Activated naive CD4-positive, alpha-beta T cell treated with anti-CD3 and anti-CD28 coated beads for 36 hours (primary cell): Measurements from ENCODE around the gene COLEC11. TPM values are rescaled to one million over a fixed set of nuclear protein-coding genes. Genes with fewer than 3 reads are reported as not detected.
A peak's percentile ranks its signal among the peaks of the same experiment; 100 is the strongest.
"Not testable (repeated sequence)": the region's sequence is repeated elsewhere in the genome, so short reads cannot be mapped to it uniquely, and the experiment has no call there.

ENCODE experiments used
- CTCF ChIA-PET: fragments of 350-600 bp; sonication (Branson Sonifier 250); formaldehyde crosslinking; loops from one replicate; lab custom pipeline; 2021; ENCODE audit warnings: antibody characterized with exemption; lab: Charles Lee
- DNase-seq: peaks from one replicate; pipeline ENCODE4 v3.0.0-alpha.2; 2020
- H3K27ac Mint-ChIP-seq: one replicate; pipeline ENCODE4 v1.8.0; 2021; ENCODE audit warnings: mild to moderate bottlenecking, mixed read lengths
- H3K27me3 Mint-ChIP-seq: one replicate; pipeline ENCODE4 v1.8.0; 2021; ENCODE audit warnings: low read depth, mixed read lengths
- H3K36me3 Mint-ChIP-seq: one replicate; pipeline ENCODE4 v1.8.0; 2021; ENCODE audit warnings: low read depth, mixed read lengths
- H3K4me1 Mint-ChIP-seq: one replicate; pipeline ENCODE4 v1.8.0; 2021; ENCODE audit warnings: low read depth, mixed read lengths
- H3K4me3 Mint-ChIP-seq: one replicate; pipeline ENCODE4 v1.8.0; 2021; ENCODE audit warnings: mild to moderate bottlenecking, moderate library complexity, mixed read lengths
- H3K9me3 Mint-ChIP-seq: one replicate; pipeline ENCODE4 v1.8.0; 2021; ENCODE audit warnings: mixed read lengths
- intact Hi-C: fragments of 100-400 bp; cut with micrococcal nuclease; formaldehyde crosslinking; loops from one replicate; pipeline ENCODE4 v1.15.1; 2023
- total RNA-seq, 2 experiments: library from RNA; stranded (reverse); gene quantifications; one replicate each; pipeline ENCODE4 v1.2.3, GENCODE V29; 2021

Gene COLEC11
- total RNA-seq, 2 experiments from 2014 or later = 0.15 TPM; not detected in 1

GRCh38 chr2:3572620-3573019 is 22.3 kb upstream of the COLEC11 start:
- no peak overlapping the region for H3K4me3 Mint-ChIP-seq
- H3K4me1 Mint-ChIP-seq = peaks cover 22% of the 10 kb centered on the region
- CTCF ChIA-PET = interaction anchor here (0.7 kb wide), 1 partner anchor 149 kb away, joined by 3 read pairs; no protein-coding TSS in a partner anchor
- H3K36me3 Mint-ChIP-seq = peaks cover 23% of the 10 kb centered on the region
- DNase-seq = no peak
- H3K27me3 Mint-ChIP-seq = no peaks in the 10 kb centered on the region
- intact Hi-C loops = no loop called here
- no peaks in the 10 kb centered on the region for H3K9me3 Mint-ChIP-seq
- H3K27ac Mint-ChIP-seq = no peak overlapping the region

- Mint-ChIP-seq H3K9me3 (no peaks in the 10 kb centered on the region), H3K27me3 (no peaks in the 10 kb centered on the region), H3K36me3 (peaks cover 37% of the 10 kb centered on the region), H3K27ac (no peak overlapping the region), H3K4me3 (peak overlapping the region; percentile 88), H3K4me1 (peaks cover 36% of the 10 kb centered on the region)
- CTCF ChIA-PET = interaction anchor here (1.2 kb wide), 2 partner anchors 29 to 195 kb away, joined by 3 read pairs; partner anchors contain the start of gene TRAPPC12
- intact Hi-C loops = loop anchor here (2.0 kb wide), 1 partner anchor 23 kb away; no protein-coding TSS in a partner anchor
- no peak for DNase-seq
Measured at GRCh38 chr2:3574155-3574554, 20.8 kb upstream of the COLEC11 start.

DNA sequence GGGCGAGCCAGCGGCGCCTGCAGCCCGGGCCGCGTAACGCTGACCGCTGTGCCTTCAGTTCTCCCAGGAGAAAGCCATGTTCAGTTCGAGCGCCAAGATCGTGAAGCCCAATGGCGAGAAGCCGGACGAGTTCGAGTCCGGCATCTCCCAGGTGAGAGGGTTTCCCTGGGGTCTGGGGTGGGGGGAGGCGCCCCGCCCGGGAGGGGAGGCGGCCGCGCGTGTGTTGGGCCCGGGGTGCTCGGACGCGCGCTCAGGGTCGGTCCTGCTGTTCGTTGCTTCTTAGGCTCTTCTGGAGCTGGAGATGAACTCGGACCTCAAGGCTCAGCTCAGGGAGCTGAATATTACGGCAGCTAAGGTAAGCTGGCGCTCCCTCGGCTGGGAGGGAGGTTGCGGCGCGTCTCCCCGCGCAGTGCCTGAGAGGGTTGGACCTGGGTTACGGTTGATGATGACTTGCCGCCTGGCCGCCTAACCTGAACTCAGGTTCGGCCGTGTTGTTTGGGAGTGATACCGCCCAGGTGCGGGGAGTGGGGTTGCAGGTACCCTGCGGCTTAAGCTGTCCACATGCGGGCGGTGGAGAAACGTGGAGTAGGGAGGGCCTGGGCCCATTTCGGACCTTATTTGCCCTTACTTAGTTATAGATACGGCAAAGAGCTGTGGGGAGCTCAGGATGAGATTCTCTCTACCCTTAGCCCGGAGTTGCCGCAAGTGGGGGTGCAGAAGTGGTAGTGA is 19.2 kb upstream of the COLEC11 start:
- CTCF ChIA-PET = interaction anchor here (1.0 to 1.5 kb wide), 3 partner anchors 17 to 113 kb away, joined by 3 to 7 read pairs (median 4); partner anchors contain the start of gene RNASEH1
- no peaks in the 10 kb centered on the region for H3K27me3 Mint-ChIP-seq
- peaks cover 50% of the 10 kb centered on the region for H3K4me1 Mint-ChIP-seq
- intact Hi-C loops = loop anchor here (1.0 to 2.0 kb wide), 6 partner anchors 17 to 198 kb away; partner anchors contain the start of genes ADI1, EIPR1 and RNASEH1
- DNase-seq = peak; percentile 27
- peak overlapping the region; percentile 88 for H3K4me3 Mint-ChIP-seq
- peak overlapping the region; percentile 91 for H3K27ac Mint-ChIP-seq
- H3K36me3 Mint-ChIP-seq = peaks cover 50% of the 10 kb centered on the region
- H3K9me3 Mint-ChIP-seq = no peaks in the 10 kb centered on the region

- intact Hi-C loops = not testable (repeated sequence)
Measured at GRCh38 chr2:3576263-3576630, 18.7 kb upstream of the COLEC11 start.

GRCh38 chr2:3578987-3579386 is 15.9 kb upstream of the COLEC11 start:
- CTCF ChIA-PET = no interaction called here
- peak overlapping the region; percentile 7 for H3K4me3 Mint-ChIP-seq
- intact Hi-C loops = no loop called here
- no peaks in the 10 kb centered on the region for H3K9me3 Mint-ChIP-seq
- no peak for DNase-seq
- peaks cover 52% of the 10 kb centered on the region for H3K4me1 Mint-ChIP-seq
- peak overlapping the region; percentile 74 for H3K27ac Mint-ChIP-seq
- H3K36me3 Mint-ChIP-seq = peaks cover 63% of the 10 kb centered on the region
- no peaks in the 10 kb centered on the region for H3K27me3 Mint-ChIP-seq

More at GRCh38 chr2:3576263-3576630, 18.7 kb upstream of the COLEC11 start:
- Mint-ChIP-seq H3K36me3 (peaks cover 53% of the 10 kb centered on the region), H3K4me1 (peaks cover 50% of the 10 kb centered on the region), H3K27ac (peak overlapping the region; percentile 91), H3K4me3 (peak overlapping the region; percentile 88)
- H3K9me3 Mint-ChIP-seq, H3K27me3 Mint-ChIP-seq, DNase-seq: not testable (repeated sequence)
- CTCF ChIA-PET = interaction anchor here (1.0 to 1.5 kb wide), 2 partner anchors 18 to 76 kb away, joined by 4 to 7 read pairs; partner anchors contain the start of gene RNASEH1

DNA sequence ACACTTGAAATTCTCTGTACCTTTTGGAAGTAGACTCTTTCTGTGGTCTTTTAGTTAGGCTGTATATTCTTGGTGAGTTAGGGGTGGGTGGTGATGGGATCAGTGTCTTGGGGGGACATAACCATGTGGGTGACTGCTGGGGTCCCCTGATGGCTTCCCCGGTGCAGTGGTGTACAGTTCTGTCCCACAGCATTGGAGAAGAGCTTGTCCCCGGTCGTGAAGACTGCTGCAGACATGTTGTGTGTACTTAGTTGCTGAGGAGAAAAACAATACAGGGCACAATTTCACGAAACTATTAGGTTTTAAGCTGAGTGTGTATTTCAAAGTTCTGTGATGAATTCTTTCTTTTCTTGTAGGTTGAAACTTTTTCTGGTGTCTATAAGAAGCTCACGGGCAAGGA is 14.5 kb upstream of the COLEC11 start:
- DNase-seq = no peak
- intact Hi-C loops = no loop called here
- Mint-ChIP-seq H3K27ac (no peak overlapping the region), H3K4me1 (peaks cover 47% of the 10 kb centered on the region), H3K4me3 (no peak overlapping the region), H3K36me3 (peaks cover 60% of the 10 kb centered on the region), H3K9me3 (no peaks in the 10 kb centered on the region), H3K27me3 (no peaks in the 10 kb centered on the region)
- CTCF ChIA-PET = no interaction called here

GRCh38 chr2:3581367-3582262 is 13.3 kb upstream of the COLEC11 start:
- CTCF ChIA-PET = interaction anchor here (0.6 kb wide), 1 partner anchor 84 kb away, joined by 4 read pairs; no protein-coding TSS in a partner anchor
- H3K4me3 Mint-ChIP-seq = no peak overlapping the region
- H3K27ac Mint-ChIP-seq = no peak overlapping the region
- no peak for DNase-seq
- H3K36me3 Mint-ChIP-seq = peaks cover 53% of the 10 kb centered on the region
- H3K9me3 Mint-ChIP-seq = no peaks in the 10 kb centered on the region
- intact Hi-C loops = no loop called here
- peaks cover 40% of the 10 kb centered on the region for H3K4me1 Mint-ChIP-seq
- no peaks in the 10 kb centered on the region for H3K27me3 Mint-ChIP-seq

DNA sequence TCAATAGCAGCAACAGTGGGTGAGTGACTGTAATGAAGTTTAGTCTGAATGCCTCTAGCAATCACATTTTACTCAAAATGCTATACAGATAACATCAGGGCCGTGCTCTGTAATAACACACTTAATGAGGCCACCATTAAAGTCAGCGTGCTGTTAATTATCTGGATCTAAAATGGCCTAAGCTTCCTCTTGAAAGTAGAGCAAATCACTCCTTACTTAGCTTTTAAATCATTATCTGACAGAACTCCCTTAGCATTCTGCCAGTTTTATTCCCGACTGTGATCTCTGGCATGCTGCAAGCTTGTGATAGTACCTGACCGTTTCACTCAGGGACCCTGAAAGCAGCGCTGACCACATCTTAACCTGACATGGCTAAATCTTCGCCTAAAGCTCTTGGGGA is 10.8 kb upstream of the COLEC11 start:
- CTCF ChIA-PET = no interaction called here
- Mint-ChIP-seq H3K27ac (peak overlapping the region; percentile 16), H3K4me3 (no peak overlapping the region), H3K4me1 (peaks cover 18% of the 10 kb centered on the region), H3K36me3 (peaks cover 29% of the 10 kb centered on the region), H3K27me3 (no peaks in the 10 kb centered on the region), H3K9me3 (no peaks in the 10 kb centered on the region)
- intact Hi-C loops = no loop called here
- DNase-seq = no peak

- no peak for DNase-seq
- H3K9me3 Mint-ChIP-seq = no peaks in the 10 kb centered on the region
- CTCF ChIA-PET = no interaction called here
- intact Hi-C loops = no loop called here
- H3K27ac Mint-ChIP-seq = no peak overlapping the region
- no peak overlapping the region for H3K4me3 Mint-ChIP-seq
- peaks cover 12% of the 10 kb centered on the region for H3K4me1 Mint-ChIP-seq
- no peaks in the 10 kb centered on the region for H3K27me3 Mint-ChIP-seq
- peaks cover 28% of the 10 kb centered on the region for H3K36me3 Mint-ChIP-seq
Measured at GRCh38 chr2:3584608-3585260, 10.2 kb upstream of the COLEC11 start.

DNA sequence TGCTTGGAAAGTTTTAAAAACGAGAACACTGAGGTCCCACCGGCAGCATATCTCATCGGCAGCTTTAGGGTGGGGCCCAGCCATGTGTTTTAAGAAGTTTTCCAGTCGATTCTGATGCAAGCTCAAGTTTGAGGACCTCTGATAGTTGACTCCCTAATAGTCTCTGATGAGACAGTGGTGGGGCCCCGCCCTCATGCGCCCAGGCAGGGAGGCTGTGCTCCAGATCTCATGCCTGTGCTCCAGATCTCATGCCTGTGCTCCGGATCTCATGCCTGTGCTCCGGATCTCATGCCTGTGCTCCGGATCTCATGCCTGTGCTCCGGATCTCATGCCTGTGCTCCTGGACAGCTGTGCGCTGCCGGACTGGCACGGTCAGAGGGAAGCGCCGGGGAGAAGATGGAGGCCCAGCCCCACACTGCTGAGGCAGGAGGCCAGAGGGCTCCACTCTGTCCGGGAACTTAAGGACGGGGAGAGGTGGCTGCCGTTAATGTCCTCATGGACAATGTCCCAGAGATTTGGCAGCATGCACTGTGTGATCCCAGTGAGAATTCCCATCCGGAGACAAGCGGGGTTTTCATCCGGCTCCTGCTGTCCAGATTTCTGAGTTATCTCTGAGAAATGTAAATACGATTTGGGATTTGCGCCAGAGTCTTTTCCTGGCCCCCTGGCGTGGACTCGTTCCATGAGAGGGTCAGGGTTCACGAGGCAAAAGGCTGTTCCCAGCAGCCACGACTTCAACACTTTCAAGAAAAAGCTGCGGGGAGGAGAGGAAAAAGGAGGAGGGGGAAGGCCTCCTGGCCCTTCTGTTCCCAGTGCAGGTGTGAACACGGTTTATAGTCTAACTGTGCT is 9.4 kb upstream of the COLEC11 start:
- Mint-ChIP-seq H3K9me3 (no peaks in the 10 kb centered on the region), H3K27me3 (no peaks in the 10 kb centered on the region), H3K4me3 (no peak overlapping the region), H3K36me3 (peaks cover 23% of the 10 kb centered on the region), H3K4me1 (peaks cover 5% of the 10 kb centered on the region), H3K27ac (no peak overlapping the region)
- no peak for DNase-seq
- CTCF ChIA-PET = no interaction called here
- intact Hi-C loops = no loop called here

- Mint-ChIP-seq H3K27ac (no peak overlapping the region), H3K27me3 (no peaks in the 10 kb centered on the region), H3K36me3 (peaks cover 18% of the 10 kb centered on the region), H3K4me1 (peaks cover 4% of the 10 kb centered on the region), H3K4me3 (no peak overlapping the region), H3K9me3 (no peaks in the 10 kb centered on the region)
- DNase-seq = no peak
- CTCF ChIA-PET = no interaction called here
- intact Hi-C loops = no loop called here
Measured at GRCh38 chr2:3586220-3586619, 8.7 kb upstream of the COLEC11 start.
